HepG2 (cell line): ENCODE results near the gene SLC25A45. TPM values are rescaled to one million over a fixed set of nuclear protein-coding genes. Genes with fewer than 3 reads are reported as not detected.
A peak's percentile ranks its signal among the peaks of the same experiment; 100 is the strongest.

Experiments used
- ATAC-seq: fragments of 200-7000 bp; cut with Tn5 transposase; 3 replicates; pipeline ENCODE4 v1.9.1; 2020; ENCODE audit warnings: mild to moderate bottlenecking, moderate library complexity
- BruUV-seq: library from RNA; stranded (reverse); fragments of 400-500 nt; replicated peaks from 2 replicates; lab custom pipeline; 2021; lab: Mats Ljungman, UMichigan
- CTCF ChIA-PET: fragments of 300-600 bp; formaldehyde crosslinking; extraction: SDS; loops from one replicate; lab custom pipeline; 2021; ENCODE audit warnings: low total read pairs, inconsistent platforms, low intra/inter-chr PET ratio; lab: Yijun Ruan, JAX
- POLR2A ChIA-PET: fragments of 350-600 bp; sonication (Branson Sonifier 250); formaldehyde crosslinking; loops from one replicate; lab custom pipeline; 2020; ENCODE audit warnings: antibody characterized with exemption, inconsistent platforms; lab: Yijun Ruan, JAX
- DNase-seq: peaks from one replicate; pipeline ENCODE4 v3.0.0-alpha.2; 2015; ENCODE audit warnings: low spot score
- FAIRE-seq: peaks from 3 replicates; lab custom pipeline; 2011; peaks lifted over from hg19 to GRCh38; lab: Jason Lieb, UNC
- H2AFZ ChIP-seq: one replicate; pipeline ENCODE4 v1.6.1; 2011; ENCODE audit warnings: low read length, inconsistent platforms
- H3K27ac ChIP-seq: fragments of 300-600 bp; 3 replicates; pipeline ENCODE4 v1.8.0; 2011; ENCODE audit warnings: mixed run types, mild to moderate bottlenecking, mixed read lengths, low read length, inconsistent platforms; ENCODE audit not compliant: insufficient read depth; ENCODE audit errors: extremely low read length
- H3K27me3 ChIP-seq, 2 experiments: fragments of 200-600 bp in 1 of 2; 2 replicates in 1 of 2; 3 replicates in 1 of 2; pipeline versions ENCODE4 v1.6.0 to v1.8.0; 2011; ENCODE audit warnings: low read length in 2 of 2, mild to moderate bottlenecking in 2 of 2, moderate library complexity in 2 of 2, inconsistent platforms in 1 of 2; ENCODE audit not compliant: insufficient read depth in 2 of 2, control insufficient read depth in 1 of 2
- H3K36me3 ChIP-seq, 2 experiments: fragments of 200-600 bp in 1 of 2; replicated peaks in 1 of 2; 2 replicates in 1 of 2; 3 replicates in 1 of 2; pipeline versions ENCODE4 v1.5.1 to v1.8.0; 2011; ENCODE audit warnings: low read length in 2 of 2, inconsistent platforms in 1 of 2; ENCODE audit not compliant: insufficient read depth in 2 of 2, control insufficient read depth in 1 of 2
- H3K4me1 ChIP-seq: 2 replicates; pipeline ENCODE4 v1.5.1; 2012; ENCODE audit warnings: low read length, inconsistent platforms; ENCODE audit not compliant: insufficient read depth
- H3K4me2 ChIP-seq: 2 replicates; pipeline ENCODE4 v1.6.0; 2011; ENCODE audit warnings: low read depth, low read length, inconsistent platforms
- H3K4me3 ChIP-seq, 3 experiments: fragments of 200-600 bp in 1 of 3; sonication (generic), shearing (Covaris generic) in 1 of 3; replicated peaks in 1 of 3; 2 replicates each; pipeline ENCODE4 v1.5.1; 2011 to 2016; ENCODE audit warnings: low read length in 3 of 3, inconsistent platforms in 2 of 3, low read depth in 2 of 3, mild to moderate bottlenecking in 2 of 3, control low read depth in 1 of 3, mixed read lengths in 1 of 3; ENCODE audit not compliant: insufficient read depth in 1 of 3
- H3K79me2 ChIP-seq: one replicate; pipeline ENCODE4 v1.6.1; 2011; ENCODE audit warnings: low read length, inconsistent platforms; ENCODE audit not compliant: insufficient read depth
- H3K9ac ChIP-seq: 2 replicates; pipeline ENCODE4 v1.6.0; 2011; ENCODE audit warnings: mild to moderate bottlenecking, low read depth, low read length, inconsistent platforms; ENCODE audit not compliant: insufficient read depth
- H3K9me3 ChIP-seq: 2 replicates; pipeline ENCODE4 v1.5.1; 2012; ENCODE audit warnings: mild to moderate bottlenecking, low read length
- H4K20me1 ChIP-seq: 2 replicates; pipeline ENCODE4 v1.6.0; 2011; ENCODE audit warnings: inconsistent platforms, mild to moderate bottlenecking, low read length, moderate library complexity; ENCODE audit not compliant: insufficient read depth
- AGO1 ChIP-seq: fragments of 200-400 bp; formaldehyde crosslinking; IDR thresholded peaks from 2 replicates; pipeline ENCODE4 v1.6.1; 2017; ENCODE audit warnings: mild to moderate bottlenecking, low read depth, low read length, moderate library complexity; ENCODE audit not compliant: poor library complexity, severe bottlenecking
- ATF1 ChIP-seq: IDR thresholded peaks from 2 replicates; pipeline ENCODE4 v1.6.1; 2016; ENCODE audit warnings: mild to moderate bottlenecking, control low read depth
- BRD4 ChIP-seq: sonication (generic); formaldehyde crosslinking; IDR thresholded peaks from 2 replicates; pipeline ENCODE4 v1.4.0; 2020; ENCODE audit warnings: missing genetic modification reagents
- HOXA9 ChIP-seq: sonication (generic); formaldehyde crosslinking; IDR thresholded peaks from 2 replicates; pipeline ENCODE4 v1.8.1; 2022; ENCODE audit warnings: missing genetic modification reagents, mild to moderate bottlenecking, moderate library complexity, borderline replicate concordance
- KAT2B ChIP-seq: fragments of 150-350 bp; IDR thresholded peaks from 2 replicates; pipeline ENCODE4 v1.6.1; 2014; ENCODE audit warnings: low read depth, low read length, borderline replicate concordance
- MAFF ChIP-seq: IDR thresholded peaks from 2 replicates; pipeline ENCODE4 v1.6.1; 2011; ENCODE audit warnings: low read depth, low read length, improper control_type of control experiment
- RELA ChIP-seq: sonication (generic); formaldehyde crosslinking; IDR thresholded peaks from 2 replicates; pipeline ENCODE4 v1.4.0; 2020; ENCODE audit warnings: missing genetic modification reagents
- RXRA ChIP-seq: sonication (generic); formaldehyde crosslinking; IDR thresholded peaks from 2 replicates; pipeline ENCODE4 v1.5.1; 2020; ENCODE audit warnings: missing genetic modification reagents
- ZNF205 ChIP-seq: IDR thresholded peaks from 2 replicates; pipeline ENCODE4 v1.6.1; 2018; ENCODE audit warnings: missing biosample characterization, missing genetic modification reagents
- ZNF251 ChIP-seq: sonication (generic); formaldehyde crosslinking; IDR thresholded peaks from 2 replicates; pipeline ENCODE4 v1.9.0; 2021; ENCODE audit warnings: mild to moderate bottlenecking, missing genetic modification reagents
- ZNF776 ChIP-seq: sonication (generic); formaldehyde crosslinking; IDR thresholded peaks from 2 replicates; pipeline ENCODE4 v1.4.0; 2020; ENCODE audit warnings: mild to moderate bottlenecking, missing genetic modification reagents
- ZNF883 ChIP-seq: sonication (generic); formaldehyde crosslinking; IDR thresholded peaks from 2 replicates; pipeline ENCODE4 v1.5.1; 2020; ENCODE audit warnings: mild to moderate bottlenecking, missing genetic modification reagents; ENCODE audit errors: not compliant biosample characterization
- WGBS: methylation state at CpG from one replicate; pipeline ENCODE4 v1.1.6; 2017; ENCODE audit warnings: low lambda C conversion rate; 5-methylcytosine and 5-hydroxymethylcytosine counted together
- in situ Hi-C: cut with HindIII; loops from 2 replicates; pipeline ENCODE4 v1.10.0; 2017; ENCODE audit warnings: low pct_unique_long_range_greater_than_20kb; ENCODE audit not compliant: extremely low pct_ligation_motif_present
- intact Hi-C: fragments of 100-400 bp; cut with micrococcal nuclease; formaldehyde crosslinking; loops from one replicate; pipeline ENCODE4 v1.10.0; 2022; ENCODE audit not compliant: unreplicated experiment
- polyA plus RNA-seq, 8 experiments: library from polyadenylated mRNA; depleted of rRNA in 3 of 8; stranded (reverse) in 7 of 8; unstranded in 1 of 8; fragments of >200 nt; fragmentation: Illumina TruSeq in 4 of 8; extraction: Trizol in 4 of 8; gene quantifications; 2 replicates each; pipeline versions ENCODE4 v1.2.1 to v1.2.3, GENCODE V29; 2011 to 2016; ENCODE audit warnings: low read depth in 4 of 8, missing spikeins in 1 of 8, mixed read lengths in 1 of 8; ENCODE audit not compliant: insufficient read depth in 1 of 8
- total RNA-seq, 5 experiments: library from RNA; depleted of rRNA; stranded (reverse); fragments of >200 nt; fragmentation: Illumina TruSeq; extraction: Trizol; gene quantifications; 2 replicates each; pipeline ENCODE4 v1.2.3, GENCODE V29; 2016; ENCODE audit warnings: low read depth in 1 of 5
- TF ChIP-seq, protein P1 (sequence below): IDR thresholded peaks from 2 replicates; pipeline ENCODE4 v1.6.1; 2016; ENCODE audit warnings: missing compliant biosample characterization, missing genetic modification reagents, borderline replicate concordance
- TF ChIP-seq, protein P2 (sequence below): sonication (generic); formaldehyde crosslinking; IDR thresholded peaks from 2 replicates; pipeline ENCODE4 v1.4.0; 2020; ENCODE audit warnings: low read depth, mild to moderate bottlenecking, missing genetic modification reagents

SLC25A45 gene
- total and polyA plus RNA-seq, 2 of the 13 experiments (the other 11 are each of a cell fraction or from before 2014, with no cell fraction given): 1.2 to 3.4 TPM

DNA sequence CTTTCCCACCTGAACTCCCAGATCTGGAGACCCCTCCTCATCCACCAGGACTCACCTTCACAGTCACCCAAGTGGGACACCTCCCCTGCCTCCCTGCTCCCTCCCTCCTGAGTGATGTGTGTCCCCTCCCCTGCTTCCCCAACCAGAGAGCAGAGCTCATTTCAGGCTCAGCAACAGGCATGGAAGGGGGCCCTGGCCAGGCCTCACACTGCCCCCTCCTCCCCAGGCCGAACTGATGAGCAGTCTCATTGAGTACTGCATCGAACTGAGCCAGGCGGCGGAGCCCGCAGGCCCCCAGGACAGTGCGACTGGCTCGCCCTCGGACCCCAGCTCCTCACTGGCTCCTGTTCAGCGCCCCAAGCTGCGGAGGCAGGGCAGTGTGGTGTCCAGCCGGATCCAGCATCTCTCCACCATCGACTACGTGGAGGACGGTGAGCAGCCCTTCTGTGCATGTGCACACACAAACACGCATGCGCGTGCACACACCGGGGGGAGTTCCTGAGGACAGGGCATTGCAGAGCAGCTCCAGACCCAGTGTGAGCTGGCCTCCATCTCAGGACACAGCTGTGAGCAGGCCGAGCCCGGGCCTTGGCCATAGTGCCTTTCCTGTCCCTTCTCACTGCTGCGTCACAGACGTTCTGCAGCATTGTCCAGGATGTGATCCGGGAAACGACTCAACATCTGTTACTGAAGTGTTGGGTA lies 22.3 kb upstream of the SLC25A45 start:
- POLR2A ChIA-PET: interaction anchor here (1.2 to 7.6 kb wide), 2 partner anchors 13 to 17 kb away, joined by 3 to 98 read pairs; no protein-coding TSS in a partner anchor
- no peak overlapping the region for H2AFZ ChIP-seq
- H3K27me3 ChIP-seq: no peaks in the 10 kb centered on the region
- in situ Hi-C loops: no loop called here
- intact Hi-C loops: no loop called here
- no peak overlapping the region for H3K27ac ChIP-seq
- H3K36me3 ChIP-seq: peaks cover 6 to 26% of the 10 kb centered on the region in 2 experiments; a peak in 4 of 5 replicates
- H3K4me1 ChIP-seq: peaks cover 19% of the 10 kb centered on the region
- no peak overlapping the region for H3K4me3 ChIP-seq
- H3K4me2 ChIP-seq: no peak overlapping the region
- 0 out of 2 replicates have a peak, but pooled peaks have one; percentile 12 for TF ChIP-seq RXRA (CRISPR knock-in tag)
- TF ChIP-seq, protein P1, sequence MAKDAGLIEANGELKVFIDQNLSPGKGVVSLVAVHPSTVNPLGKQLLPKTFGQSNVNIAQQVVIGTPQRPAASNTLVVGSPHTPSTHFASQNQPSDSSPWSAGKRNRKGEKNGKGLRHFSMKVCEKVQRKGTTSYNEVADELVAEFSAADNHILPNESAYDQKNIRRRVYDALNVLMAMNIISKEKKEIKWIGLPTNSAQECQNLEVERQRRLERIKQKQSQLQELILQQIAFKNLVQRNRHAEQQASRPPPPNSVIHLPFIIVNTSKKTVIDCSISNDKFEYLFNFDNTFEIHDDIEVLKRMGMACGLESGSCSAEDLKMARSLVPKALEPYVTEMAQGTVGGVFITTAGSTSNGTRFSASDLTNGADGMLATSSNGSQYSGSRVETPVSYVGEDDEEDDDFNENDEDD (CRISPR knock-in tag): no peak
- TF ChIP-seq, all 625 proteins: peak for 1
- 96% methylated on average over 11 of the region's 24 CpGs for WGBS
- Histone ChIP-seq H3K79me2 (no peaks in the 10 kb centered on the region), H4K20me1 (no peaks in the 10 kb centered on the region), H3K9ac (no peak overlapping the region), H3K9me3 (no peaks in the 10 kb centered on the region)
- DNase-seq: no peak
- CTCF ChIA-PET: no interaction called here
- BruUV-seq: no TSS peak
- ATAC-seq: no peak
- no peak for FAIRE-seq

DNA sequence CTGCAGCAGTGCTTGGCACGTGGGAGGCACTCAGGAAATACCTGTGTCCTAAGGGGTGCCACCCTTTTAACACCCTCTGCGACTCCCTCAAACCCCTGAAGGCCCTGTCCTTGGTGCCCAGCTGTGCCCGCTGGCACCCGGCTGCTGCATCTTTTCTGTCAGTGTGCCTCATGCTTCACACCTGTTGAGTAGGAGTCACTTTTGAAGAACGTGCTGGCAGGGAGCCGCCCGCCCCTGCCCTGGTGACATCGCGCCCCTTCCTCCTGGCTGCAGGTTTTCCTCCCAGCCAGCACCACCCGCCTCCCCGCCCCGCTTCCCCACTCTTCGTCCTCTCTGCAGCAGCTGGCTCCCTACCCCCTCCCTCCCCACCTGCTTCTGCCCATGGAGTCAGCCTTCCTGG lies 21.8 kb upstream of the SLC25A45 start:
- H3K27me3 ChIP-seq: no peaks in the 10 kb centered on the region
- intact Hi-C loops (no loop called here), in situ Hi-C loops (no loop called here)
- H2AFZ ChIP-seq: no peak overlapping the region
- H3K4me1 ChIP-seq: peaks cover 19% of the 10 kb centered on the region
- H3K79me2 ChIP-seq: no peaks in the 10 kb centered on the region
- DNase-seq: no peak
- no peak overlapping the region for H3K9ac ChIP-seq
- CTCF ChIA-PET: no interaction called here
- no peak overlapping the region for H3K27ac ChIP-seq
- H3K9me3 ChIP-seq: no peaks in the 10 kb centered on the region
- no peak overlapping the region for H3K4me3 ChIP-seq
- ATAC-seq: no peak
- FAIRE-seq: no peak
- BruUV-seq: no TSS peak
- peaks cover 8 to 21% of the 10 kb centered on the region in 2 experiments; a peak in 4 of 5 replicates for H3K36me3 ChIP-seq
- WGBS: 97% methylated on average over 13 of the region's 13 CpGs
- no peak overlapping the region for H3K4me2 ChIP-seq
- POLR2A ChIA-PET: interaction anchor here (1.2 to 7.6 kb wide), 2 partner anchors 13 to 17 kb away, joined by 3 to 98 read pairs; no protein-coding TSS in a partner anchor
- no peaks in the 10 kb centered on the region for H4K20me1 ChIP-seq
- TF ChIP-seq BRD4 (CRISPR knock-in tag): no peak
- no peak for TF ChIP-seq ZNF883 (CRISPR knock-in tag)
- TF ChIP-seq ZNF205 (CRISPR knock-in tag): no peak
- TF ChIP-seq ATF1 (CRISPR knock-in tag): no peak
- TF ChIP-seq ZNF776 (CRISPR knock-in tag): no peak
- TF ChIP-seq KAT2B: no peak
- TF ChIP-seq MAFF: no peak
- no peak for TF ChIP-seq HOXA9 (CRISPR knock-in tag)
- TF ChIP-seq, protein P2, sequence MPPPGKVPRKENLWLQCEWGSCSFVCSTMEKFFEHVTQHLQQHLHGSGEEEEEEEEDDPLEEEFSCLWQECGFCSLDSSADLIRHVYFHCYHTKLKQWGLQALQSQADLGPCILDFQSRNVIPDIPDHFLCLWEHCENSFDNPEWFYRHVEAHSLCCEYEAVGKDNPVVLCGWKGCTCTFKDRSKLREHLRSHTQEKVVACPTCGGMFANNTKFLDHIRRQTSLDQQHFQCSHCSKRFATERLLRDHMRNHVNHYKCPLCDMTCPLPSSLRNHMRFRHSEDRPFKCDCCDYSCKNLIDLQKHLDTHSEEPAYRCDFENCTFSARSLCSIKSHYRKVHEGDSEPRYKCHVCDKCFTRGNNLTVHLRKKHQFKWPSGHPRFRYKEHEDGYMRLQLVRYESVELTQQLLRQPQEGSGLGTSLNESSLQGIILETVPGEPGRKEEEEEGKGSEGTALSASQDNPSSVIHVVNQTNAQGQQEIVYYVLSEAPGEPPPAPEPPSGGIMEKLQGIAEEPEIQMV (CRISPR knock-in tag): no peak
- TF ChIP-seq ZNF251: no peak
- TF ChIP-seq RELA (CRISPR knock-in tag): no peak
- TF ChIP-seq AGO1: no peak
